GM19035 (cell line): ENCODE results near the gene NFE2L3.
"Not testable (repeated sequence)": the region's sequence is repeated elsewhere in the genome, so short reads cannot be mapped to it uniquely, and the experiment has no call there.

ENCODE experiments used
- ATAC-seq: cut with Tn5 transposase; IDR thresholded peaks from one replicate; pipeline ENCODE4 v1.9.1; 2021; ENCODE audit not compliant: unreplicated experiment

Gene NFE2L3

GRCh38 chr7:26167303-26167934 lies 15.4 kb downstream of the NFE2L3 start:
- ATAC-seq: peak; percentile 70

DNA sequence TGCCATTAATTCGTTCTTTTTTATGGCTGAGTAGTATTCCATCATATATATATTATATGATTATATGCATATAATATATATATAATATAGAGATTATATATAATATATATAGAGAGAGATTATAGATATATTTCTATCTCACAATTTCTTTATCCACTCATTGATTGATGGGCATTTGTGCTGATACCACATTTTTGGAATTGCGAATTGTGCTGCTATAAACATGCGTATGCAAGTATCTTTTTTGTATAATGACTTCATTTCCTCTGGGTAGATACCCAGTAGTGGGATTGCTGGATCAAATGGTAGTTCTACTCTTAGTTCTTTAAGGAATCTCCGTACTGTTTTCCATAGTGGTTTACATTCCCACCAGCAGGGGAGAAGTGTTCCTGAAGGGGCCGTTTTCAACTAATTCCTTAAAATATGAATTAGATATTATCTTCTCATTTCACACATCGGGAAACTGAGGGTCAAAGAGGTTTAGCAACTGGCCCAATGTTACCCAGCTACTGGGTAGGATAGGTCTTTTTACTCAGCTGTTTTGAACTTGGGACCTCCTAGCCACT lies 16.5 kb downstream of the NFE2L3 start:
- no peak for ATAC-seq

DNA sequence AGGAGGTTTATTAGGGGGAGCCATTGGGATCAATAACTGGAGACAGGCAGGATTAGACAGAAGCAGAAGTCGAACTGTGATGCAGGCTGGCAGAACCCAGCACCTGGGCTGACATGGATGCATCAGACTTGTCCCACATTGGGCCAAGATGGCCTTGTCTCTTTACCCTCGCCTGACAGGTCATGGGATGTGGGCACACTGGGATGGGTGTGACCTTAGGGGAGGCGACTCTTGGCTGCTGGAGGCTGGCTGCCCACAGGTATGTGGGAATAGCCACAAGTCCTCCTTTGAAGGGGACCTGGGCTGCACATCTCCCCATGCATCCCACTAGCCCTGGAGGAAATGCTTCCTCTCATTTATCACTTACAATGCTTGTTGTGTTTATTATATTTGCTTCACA lies 17.3 kb downstream of the NFE2L3 start:
- ATAC-seq: no peak

DNA sequence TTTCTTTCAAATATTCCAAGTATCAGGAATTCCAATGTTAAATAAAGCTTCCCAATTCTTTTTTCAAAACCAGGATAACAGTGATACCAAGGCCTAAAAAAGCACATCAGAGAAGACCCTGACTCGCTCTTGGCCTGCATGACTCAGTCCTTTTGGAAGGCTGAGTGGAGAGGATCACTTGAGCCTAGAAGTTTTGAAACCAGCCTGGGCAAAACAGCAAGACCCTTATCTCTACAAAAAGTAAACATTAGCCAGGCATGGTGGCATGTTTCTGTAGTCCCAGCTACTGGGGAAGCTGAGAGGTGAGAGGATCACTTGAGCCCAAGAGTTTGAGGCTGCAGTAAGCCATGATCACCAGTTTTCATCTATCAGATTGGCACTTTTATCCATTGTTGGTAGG lies 18.7 kb downstream of the NFE2L3 start:
- ATAC-seq: no peak

DNA sequence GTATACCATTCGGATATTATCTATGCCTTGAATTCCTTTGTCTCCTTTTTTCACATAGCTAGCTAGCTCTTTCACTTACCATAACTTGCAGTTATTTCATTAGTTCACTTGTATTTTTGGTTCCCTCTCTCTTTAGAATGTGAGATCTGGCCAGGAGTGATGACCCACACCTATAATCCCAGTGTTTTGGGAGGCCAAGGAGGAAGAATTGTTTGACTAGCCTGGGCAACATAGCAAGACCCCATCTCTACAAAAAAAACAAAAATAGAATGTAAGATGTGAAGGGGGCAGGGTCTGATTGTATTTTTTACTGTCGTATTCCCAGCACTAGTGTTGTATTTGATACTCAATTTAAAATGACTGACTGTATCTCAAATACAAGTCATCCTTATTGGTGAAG lies 19.6 kb downstream of the NFE2L3 start:
- ATAC-seq: no peak

DNA sequence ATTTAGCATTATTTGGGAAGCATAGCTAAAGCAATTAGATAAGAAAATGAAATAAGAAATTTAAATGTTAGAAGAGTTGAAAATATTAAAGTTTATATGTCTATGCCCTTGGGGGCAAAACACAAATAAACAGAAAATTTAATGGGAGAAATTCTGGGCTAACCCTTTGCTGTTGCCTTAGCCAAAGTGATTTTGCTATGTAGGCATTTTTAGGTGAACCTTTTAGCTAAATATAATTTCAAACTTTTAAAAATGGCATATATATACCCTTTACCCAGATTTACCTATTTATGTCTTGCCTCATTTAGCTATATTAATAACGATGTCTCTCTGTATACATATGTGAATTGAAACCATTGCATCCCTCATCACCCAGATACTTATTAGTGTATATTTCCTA lies 20.1 kb downstream of the NFE2L3 start:
- ATAC-seq: no peak

DNA sequence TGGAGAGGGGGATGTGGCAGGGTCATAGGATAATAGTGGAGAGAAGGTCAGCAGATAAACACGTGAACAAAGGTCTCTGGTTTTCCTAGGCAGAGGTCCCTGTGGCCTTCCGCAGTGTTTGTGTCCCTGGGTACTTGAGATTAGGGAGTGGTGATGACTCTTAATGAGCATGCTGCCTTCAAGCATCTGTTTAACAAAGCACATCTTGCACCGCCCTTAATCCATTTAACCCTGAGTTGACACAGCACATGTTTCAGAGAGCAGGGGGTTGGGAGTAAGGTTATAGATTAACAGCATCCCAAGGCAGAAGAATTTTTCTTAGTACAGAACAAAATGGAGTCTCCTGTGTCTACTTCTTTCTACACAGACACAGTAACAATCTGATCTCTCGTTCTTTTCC lies 23.9 kb downstream of the NFE2L3 start:
- not testable (repeated sequence) for ATAC-seq

DNA sequence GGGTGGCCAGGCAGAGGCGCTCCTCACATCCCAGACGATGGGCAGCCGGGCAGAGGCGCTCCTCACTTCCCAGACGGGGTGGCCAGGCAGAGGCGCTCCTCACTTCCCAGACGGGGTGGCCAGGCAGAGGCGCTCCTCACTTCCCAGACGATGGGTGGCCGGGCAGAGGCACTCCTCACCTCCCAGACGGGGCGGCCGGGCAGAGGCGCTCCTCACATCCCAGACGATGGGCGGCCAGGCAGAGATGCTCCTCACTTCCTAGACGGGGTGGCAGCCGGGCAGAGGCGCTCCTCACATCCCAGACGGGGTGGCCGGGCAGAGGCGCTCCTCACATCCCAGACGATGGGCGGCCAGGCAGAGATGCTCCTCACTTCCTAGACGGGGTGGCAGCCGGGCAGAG lies 24.7 kb downstream of the NFE2L3 start:
- ATAC-seq: not testable (repeated sequence)

GRCh38 chr7:26177269-26177668 lies 25.3 kb downstream of the NFE2L3 start:
- ATAC-seq: not testable (repeated sequence)

DNA sequence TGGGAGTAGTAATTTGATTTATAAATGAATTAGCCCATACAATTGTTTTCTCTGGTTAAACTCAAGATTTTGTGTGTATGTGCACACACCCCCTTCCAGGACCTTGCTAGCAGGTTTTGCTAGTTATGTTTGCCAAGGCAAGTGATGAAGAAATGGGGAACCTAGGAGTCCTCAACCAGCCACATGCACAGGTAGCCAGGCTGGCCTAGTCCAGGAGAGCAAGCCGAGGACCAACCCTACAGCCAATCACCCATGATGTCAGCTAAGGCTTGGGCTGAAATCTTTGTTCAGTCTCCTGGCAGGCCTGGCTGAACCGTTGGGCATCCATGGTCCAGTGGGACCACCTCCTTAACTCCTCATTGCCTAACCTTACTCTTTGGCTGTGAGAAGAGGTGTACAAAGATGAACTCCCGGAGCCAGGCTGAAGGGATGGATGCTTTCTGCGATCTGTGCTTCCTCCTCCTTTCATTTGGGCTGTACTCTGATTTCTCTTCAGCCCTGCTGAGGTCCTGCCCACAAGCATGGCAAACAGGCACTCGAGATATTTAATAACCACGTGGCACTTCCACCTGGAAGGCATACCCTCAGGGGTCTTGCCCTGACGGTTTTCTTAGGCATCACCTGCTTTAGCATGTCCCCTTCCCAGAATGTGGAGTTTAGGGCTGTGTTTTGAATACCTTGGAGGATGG lies 26.4 kb downstream of the NFE2L3 start:
- ATAC-seq: no peak

GRCh38 chr7:26179422-26179821 lies 27.4 kb downstream of the NFE2L3 start:
- no peak for ATAC-seq

DNA sequence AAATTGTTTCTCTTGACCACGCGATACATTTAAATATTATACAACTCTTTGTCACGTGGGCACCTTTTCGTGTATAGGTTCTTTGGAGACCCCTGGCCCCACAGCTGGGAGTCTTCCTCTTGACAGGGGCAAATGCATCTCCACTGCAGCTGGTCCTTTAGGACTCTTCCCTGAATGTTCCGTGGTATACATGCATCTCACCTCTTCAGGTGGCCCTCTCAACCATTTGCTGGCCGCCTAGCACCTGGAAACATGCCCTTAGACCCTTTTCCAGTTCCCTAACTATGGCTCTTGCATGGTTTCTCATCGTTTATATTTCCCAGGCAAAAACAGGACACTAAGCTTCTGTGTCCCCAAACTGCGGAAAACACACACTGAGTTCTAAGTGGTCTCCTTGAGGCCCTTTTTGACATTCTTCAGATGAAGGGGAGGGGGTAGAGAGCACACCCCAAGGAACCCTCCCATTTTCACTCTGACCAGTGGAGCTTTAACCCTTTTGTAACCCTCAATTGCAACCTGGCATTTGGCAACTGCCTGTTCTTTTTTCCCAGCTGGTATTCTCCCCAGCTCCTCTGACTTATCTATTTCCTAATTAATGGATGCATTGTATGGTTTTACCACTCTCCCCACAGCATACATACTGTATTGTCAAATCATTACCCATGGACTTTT lies 28.0 kb downstream of the NFE2L3 start:
- no peak for ATAC-seq

- ATAC-seq: no peak
Observed at GRCh38 chr7:26180792-26181198, 28.8 kb downstream of the NFE2L3 start.

- no peak for ATAC-seq
Observed at GRCh38 chr7:26181474-26182227, 29.7 kb downstream of the NFE2L3 start.

DNA sequence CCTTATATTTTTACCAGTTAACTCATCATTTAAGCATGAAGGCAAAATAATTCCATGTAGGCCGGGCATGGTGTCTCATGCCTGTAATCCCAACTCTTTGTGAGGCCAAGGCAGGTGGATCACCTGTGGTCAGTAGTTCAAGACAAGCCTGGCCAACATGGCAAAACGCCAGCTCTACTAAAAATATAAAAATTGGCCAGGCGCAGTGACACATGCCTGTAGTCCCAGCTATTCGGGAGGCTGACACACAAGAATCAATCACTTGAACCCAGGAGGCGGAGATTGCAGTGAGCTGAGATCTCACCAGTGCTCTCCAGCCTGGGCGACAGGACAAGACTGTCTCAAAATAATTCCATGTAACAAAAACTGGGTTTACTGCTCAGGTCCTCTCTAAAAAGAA lies 30.3 kb downstream of the NFE2L3 start:
- no peak for ATAC-seq

- no peak for ATAC-seq
Observed at GRCh38 chr7:26182706-26183105, 30.7 kb downstream of the NFE2L3 start.

DNA sequence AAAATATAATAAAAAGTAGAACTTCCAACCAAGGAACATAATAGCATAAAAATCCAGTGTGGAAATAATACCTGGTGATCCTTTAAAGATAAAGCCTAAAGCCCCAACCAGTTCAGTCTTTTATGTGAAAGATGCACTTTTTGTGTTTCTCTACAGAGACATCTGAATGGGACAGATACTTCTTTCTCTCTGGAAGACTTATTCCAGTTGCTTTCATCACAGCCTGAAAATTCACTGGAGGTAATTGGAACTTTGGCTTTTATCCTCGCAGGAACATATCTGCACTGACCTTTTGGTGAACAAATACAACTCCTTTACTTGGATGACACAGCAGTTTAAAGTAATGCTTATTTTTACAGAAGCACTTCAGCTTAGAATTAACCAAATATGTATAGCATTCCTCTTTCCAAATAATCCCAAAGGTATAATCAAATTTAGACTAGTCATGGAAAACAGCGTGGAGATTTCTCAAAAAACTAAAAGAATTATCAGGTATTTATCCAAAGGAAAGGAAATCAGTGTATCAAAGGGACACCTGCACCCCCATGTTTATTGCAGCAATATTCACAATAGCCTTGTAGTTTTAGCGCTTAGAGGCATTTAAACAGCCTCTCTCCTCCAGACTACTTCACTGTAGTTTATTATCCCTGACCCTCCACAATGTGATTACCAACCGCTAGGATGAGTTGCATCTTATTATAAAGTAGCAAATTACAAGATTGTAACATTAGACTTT lies 31.7 kb downstream of the NFE2L3 start:
- no peak for ATAC-seq

GRCh38 chr7:26184281-26185101 lies 32.5 kb downstream of the NFE2L3 start:
- not testable (repeated sequence) for ATAC-seq

GRCh38 chr7:26185131-26185843 lies 33.3 kb downstream of the NFE2L3 start:
- peak; percentile 44 for ATAC-seq
